Astrocyte of the spinal cord (primary cell): ENCODE measurements around the gene TUBGCP2.

Source experiments
- DNase-seq: peaks from one replicate; pipeline ENCODE4 v3.0.0; 2011; ENCODE audit warnings: low read depth, low spot score
- H3K4me3 ChIP-seq: 2 replicates; pipeline ENCODE4 v1.5.1; 2011; ENCODE audit warnings: low read depth, mild to moderate bottlenecking, low read length, moderate library complexity
- in situ Hi-C: cut with HindIII; loops from 2 replicates; pipeline ENCODE4 v1.10.0; 2017; ENCODE audit warnings: low sequenced_read_pairs
- TF ChIP-seq, protein P1 (sequence below): IDR thresholded peaks from 2 replicates; pipeline ENCODE4 v1.5.1; 2012; ENCODE audit warnings: low read depth, mild to moderate bottlenecking, low read length, inconsistent platforms

Gene TUBGCP2

DNA sequence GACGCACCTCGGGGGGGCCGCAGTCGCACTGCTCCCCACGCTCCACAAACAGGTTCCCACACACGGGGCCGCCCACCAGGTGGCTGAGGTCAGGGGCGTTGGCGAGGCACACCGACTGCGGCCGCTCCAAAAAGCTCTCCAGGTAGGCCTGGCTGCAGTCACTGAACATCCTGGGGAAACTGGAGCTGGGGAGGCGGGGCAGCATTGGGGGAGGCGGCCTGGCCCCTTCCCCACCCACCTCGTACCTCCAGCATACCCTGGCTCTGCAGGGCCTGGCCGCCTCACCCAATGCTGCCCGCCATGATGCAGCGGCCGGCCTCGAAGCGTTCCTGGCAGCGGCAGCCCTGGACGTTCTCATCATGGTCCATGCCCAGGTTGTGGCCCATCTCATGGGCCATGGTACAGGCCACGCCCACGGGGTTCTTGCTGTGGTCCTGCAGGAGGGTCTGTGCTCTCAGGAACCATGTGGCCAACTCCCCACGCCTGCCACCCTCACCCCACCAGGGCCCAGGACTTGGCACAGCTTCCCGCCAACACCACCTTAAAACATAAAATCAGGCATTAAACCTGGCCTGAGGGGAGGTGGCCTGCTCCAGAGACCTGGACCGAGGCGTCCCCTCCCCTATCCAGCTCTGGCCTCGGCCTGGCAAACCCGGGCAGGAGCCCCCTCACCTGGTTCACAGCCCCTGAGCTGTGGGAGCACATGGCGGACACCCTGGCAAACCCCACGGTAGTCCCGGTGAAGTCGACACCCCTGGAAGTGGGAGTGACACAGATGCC is 37.0 kb downstream of the TUBGCP2 start:
- in situ Hi-C loops: no loop called here
- TF ChIP-seq, protein P1, sequence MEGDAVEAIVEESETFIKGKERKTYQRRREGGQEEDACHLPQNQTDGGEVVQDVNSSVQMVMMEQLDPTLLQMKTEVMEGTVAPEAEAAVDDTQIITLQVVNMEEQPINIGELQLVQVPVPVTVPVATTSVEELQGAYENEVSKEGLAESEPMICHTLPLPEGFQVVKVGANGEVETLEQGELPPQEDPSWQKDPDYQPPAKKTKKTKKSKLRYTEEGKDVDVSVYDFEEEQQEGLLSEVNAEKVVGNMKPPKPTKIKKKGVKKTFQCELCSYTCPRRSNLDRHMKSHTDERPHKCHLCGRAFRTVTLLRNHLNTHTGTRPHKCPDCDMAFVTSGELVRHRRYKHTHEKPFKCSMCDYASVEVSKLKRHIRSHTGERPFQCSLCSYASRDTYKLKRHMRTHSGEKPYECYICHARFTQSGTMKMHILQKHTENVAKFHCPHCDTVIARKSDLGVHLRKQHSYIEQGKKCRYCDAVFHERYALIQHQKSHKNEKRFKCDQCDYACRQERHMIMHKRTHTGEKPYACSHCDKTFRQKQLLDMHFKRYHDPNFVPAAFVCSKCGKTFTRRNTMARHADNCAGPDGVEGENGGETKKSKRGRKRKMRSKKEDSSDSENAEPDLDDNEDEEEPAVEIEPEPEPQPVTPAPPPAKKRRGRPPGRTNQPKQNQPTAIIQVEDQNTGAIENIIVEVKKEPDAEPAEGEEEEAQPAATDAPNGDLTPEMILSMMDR: no peak
- DNase-seq: no peak
- H3K4me3 ChIP-seq: no peak overlapping the region

DNA sequence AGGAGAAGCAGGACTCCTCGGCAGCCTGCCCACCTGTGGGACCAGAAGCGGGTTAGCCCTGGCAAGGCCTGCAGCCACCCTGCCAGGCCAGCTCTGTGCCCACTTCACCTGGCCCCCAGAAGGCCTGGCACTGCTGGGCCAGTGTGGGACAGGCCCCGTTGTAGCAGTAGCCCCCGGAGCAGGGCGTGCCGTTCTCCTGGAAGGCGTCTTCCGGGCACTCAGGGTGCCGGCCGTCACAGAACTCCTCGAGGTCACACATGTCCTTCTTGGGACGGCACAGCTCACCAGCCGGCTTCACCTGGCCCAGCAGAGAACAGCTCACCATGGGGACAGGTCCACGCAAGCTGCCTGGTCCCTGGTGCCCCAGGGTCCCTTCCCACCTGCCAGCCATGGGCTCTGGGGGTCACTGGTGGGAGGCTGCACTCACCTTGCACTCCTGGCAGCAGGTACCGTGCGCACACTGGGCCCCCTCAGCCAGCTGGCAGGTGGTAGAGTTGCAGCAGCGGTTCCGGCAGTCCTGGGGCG is 37.8 kb downstream of the TUBGCP2 start:
- in situ Hi-C loops: no loop called here
- no peak for DNase-seq
- TF ChIP-seq, protein P1: no peak
- H3K4me3 ChIP-seq: no peak overlapping the region

DNA sequence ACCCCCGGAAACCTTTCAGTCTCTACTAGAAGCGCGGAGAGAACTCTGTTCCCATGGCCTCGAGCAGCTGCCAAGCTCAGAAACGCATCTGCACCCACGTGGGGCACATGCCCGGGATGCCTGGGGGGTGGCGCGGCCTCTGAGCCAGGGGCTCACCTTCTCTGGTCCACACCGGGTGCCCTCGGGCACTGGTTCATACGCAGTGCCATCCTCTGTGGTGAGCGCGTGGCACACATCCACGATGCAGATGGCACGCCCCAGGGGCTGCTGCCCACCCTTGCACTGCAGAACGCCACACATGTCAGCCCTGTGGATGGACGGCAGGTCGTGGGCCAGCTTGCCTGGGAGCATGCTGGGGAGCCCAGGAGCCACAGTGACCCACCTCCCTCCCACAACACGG is 38.5 kb downstream of the TUBGCP2 start:
- in situ Hi-C loops: no loop called here
- H3K4me3 ChIP-seq: no peak overlapping the region
- TF ChIP-seq, protein P1: no peak
- no peak for DNase-seq

DNA sequence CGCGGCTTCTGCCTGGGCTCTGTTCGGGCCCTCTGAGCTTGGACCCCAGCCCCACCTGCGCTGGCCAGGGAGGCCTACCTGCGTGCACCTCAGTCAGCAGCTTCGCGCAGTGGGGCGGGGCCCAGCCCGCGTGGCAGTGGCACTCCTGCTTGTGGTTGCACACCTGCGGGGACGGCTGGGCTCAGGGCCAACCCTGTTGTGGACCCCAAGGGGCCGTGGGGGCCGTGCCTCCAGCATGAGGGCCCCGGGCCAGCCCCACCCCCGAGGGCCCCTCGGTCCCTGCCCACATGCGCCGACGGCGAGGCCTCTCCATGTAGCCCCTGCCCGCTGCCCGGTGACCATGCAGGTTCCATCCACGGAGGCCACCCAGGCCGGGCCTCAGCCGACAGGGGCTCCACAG is 39.3 kb downstream of the TUBGCP2 start:
- in situ Hi-C loops: no loop called here
- no peak for DNase-seq
- TF ChIP-seq, protein P1: no peak
- H3K4me3 ChIP-seq: no peak overlapping the region

DNA sequence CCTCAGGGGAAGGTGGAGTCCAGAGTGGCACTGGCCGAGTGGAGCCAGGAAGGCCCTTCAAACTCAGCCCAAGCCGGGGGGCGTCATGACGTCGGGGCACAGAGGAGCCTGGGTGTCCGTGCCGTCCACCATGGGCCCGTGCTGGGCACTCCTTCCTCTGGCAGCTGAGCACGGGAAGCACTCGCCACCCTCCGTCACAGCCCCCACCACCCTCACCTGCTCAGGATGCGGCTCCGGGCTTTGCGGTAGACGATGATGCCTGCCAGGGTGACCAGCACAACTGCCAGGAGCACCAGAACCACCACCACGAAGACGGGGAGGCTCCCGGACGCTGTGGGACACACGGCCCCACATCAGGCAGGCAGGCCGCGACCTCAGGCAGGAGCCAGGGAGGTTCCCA is 40.1 kb downstream of the TUBGCP2 start:
- DNase-seq: no peak
- no peak overlapping the region for H3K4me3 ChIP-seq
- TF ChIP-seq, protein P1: no peak
- in situ Hi-C loops: no loop called here

DNA sequence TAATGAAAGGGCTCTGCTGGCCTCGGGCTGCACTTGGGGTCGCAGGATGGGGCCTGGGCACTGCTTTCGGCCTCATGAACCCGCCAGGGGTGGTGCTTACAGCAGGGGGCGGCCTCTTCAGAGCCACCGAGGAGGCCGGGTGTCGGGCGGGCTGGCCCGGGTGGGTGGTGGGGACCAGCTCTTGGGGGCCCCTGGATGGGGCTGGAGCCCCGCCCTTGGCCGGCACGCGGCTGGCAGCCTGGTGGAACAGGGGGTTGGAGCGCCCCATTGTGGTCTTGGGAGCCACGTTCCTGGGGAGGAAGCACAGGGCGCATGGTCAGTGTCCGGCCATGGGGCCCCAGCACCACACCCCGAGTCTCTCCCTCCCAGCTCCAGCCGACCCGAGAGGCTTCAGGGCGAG is 40.8 kb downstream of the TUBGCP2 start:
- in situ Hi-C loops: no loop called here
- no peak for DNase-seq
- no peak overlapping the region for H3K4me3 ChIP-seq
- TF ChIP-seq, protein P1: no peak
